H1 (cell line): ENCODE data around the gene RAB30. TPM values are rescaled to one million over a fixed set of nuclear protein-coding genes. Genes with fewer than 3 reads are reported as not detected.

Source experiments
- CTCF ChIA-PET: fragments of 300-600 bp; sonication (Branson Sonifier 250); formaldehyde crosslinking; loops from one replicate; lab custom pipeline; 2021; ENCODE audit not compliant: partially characterized antibody; lab: Charles Lee
- POLR2A ChIA-PET: fragments of 300-600 bp; sonication (Branson Sonifier 250); formaldehyde crosslinking; loops from one replicate; lab custom pipeline; 2021; ENCODE audit warnings: inconsistent platforms; ENCODE audit not compliant: partially characterized antibody; lab: Charles Lee
- DNase-seq, 2 experiments: peaks; one replicate each; pipeline versions ENCODE4 v3.0.0 to v3.0.0-alpha.2; 2010 to 2022; ENCODE audit warnings: low spot score in 2 of 2, low read depth in 1 of 2, mixed read lengths in 1 of 2
- FAIRE-seq: peaks from 2 replicates; lab custom pipeline; 2011; peaks lifted over from hg19 to GRCh38; lab: Jason Lieb, UNC
- H2AFZ ChIP-seq: 2 replicates; pipeline ENCODE4 v1.8.1; 2012; ENCODE audit warnings: low read length, inconsistent platforms
- H2AK5ac ChIP-seq: 2 replicates; pipeline ENCODE4 v1.6.1; 2013; ENCODE audit warnings: low read depth, low read length
- H2BK120ac ChIP-seq: replicated peaks from 2 replicates; pipeline ENCODE3; 2013; ENCODE audit warnings: low read depth, low read length, inconsistent platforms
- H2BK12ac ChIP-seq: 2 replicates; pipeline ENCODE4 v1.6.1; 2013; ENCODE audit warnings: low read depth, low read length
- H2BK15ac ChIP-seq: 2 replicates; pipeline ENCODE4 v1.6.1; 2013; ENCODE audit warnings: low read length
- H2BK20ac ChIP-seq: 2 replicates; pipeline ENCODE4 v1.6.1; 2013; ENCODE audit warnings: low read length
- H2BK5ac ChIP-seq: 2 replicates; pipeline ENCODE4 v1.6.1; 2013; ENCODE audit warnings: low read depth, low read length
- H3K14ac ChIP-seq: 2 replicates; pipeline ENCODE4 v1.6.1; 2013; ENCODE audit warnings: inconsistent platforms; ENCODE audit not compliant: insufficient read length
- H3K18ac ChIP-seq: 2 replicates; pipeline ENCODE4 v1.6.1; 2013; ENCODE audit warnings: low read length; ENCODE audit errors: extremely low read depth
- H3K23ac ChIP-seq: 2 replicates; pipeline ENCODE4 v1.6.1; 2013; ENCODE audit warnings: inconsistent platforms; ENCODE audit not compliant: insufficient read length
- H3K23me2 ChIP-seq: 2 replicates; pipeline ENCODE4 v1.6.1; 2013; ENCODE audit warnings: low read depth, low read length
- H3K27ac ChIP-seq: 2 replicates; pipeline ENCODE4 v1.6.1; 2011; ENCODE audit warnings: low read depth, low read length, inconsistent platforms
- H3K27me3 ChIP-seq, 4 experiments: replicated peaks in 1 of 4; 1 replicate in 1 of 4; 2 replicates in 3 of 4; pipeline versions ENCODE4 v1.6.1 to v1.8.1; 2011 to 2013; ENCODE audit warnings: low read length in 3 of 4, mild to moderate bottlenecking in 3 of 4, inconsistent platforms in 2 of 4, mixed read lengths in 2 of 4, moderate library complexity in 1 of 4; ENCODE audit not compliant: control insufficient read depth in 3 of 4, insufficient read depth in 3 of 4; ENCODE audit errors: extremely low read depth in 1 of 4
- H3K36me3 ChIP-seq, 4 experiments: 2 replicates each; pipeline versions ENCODE4 v1.6.1 to v1.8.1; 2011 to 2013; ENCODE audit warnings: mild to moderate bottlenecking in 4 of 4, low read length in 3 of 4, moderate library complexity in 2 of 4, control low read depth in 1 of 4, inconsistent platforms in 1 of 4; ENCODE audit not compliant: insufficient read depth in 4 of 4, control insufficient read depth in 2 of 4
- H3K4ac ChIP-seq: replicated peaks from 2 replicates; pipeline ENCODE3; 2013; ENCODE audit warnings: low read length, low read depth, mixed read lengths, inconsistent platforms; ENCODE audit not compliant: insufficient read length
- H3K4me1 ChIP-seq, 4 experiments: replicated peaks in 1 of 4; 1 replicate in 1 of 4; 2 replicates in 3 of 4; pipeline versions ENCODE4 v1.6.1 to v1.8.1; 2011 to 2013; ENCODE audit warnings: low read length in 3 of 4, inconsistent platforms in 2 of 4, mixed read lengths in 1 of 4; ENCODE audit not compliant: insufficient read depth in 4 of 4, control insufficient read depth in 3 of 4
- H3K4me2 ChIP-seq, 2 experiments: 2 replicates each; pipeline versions ENCODE4 v1.6.1 to v1.8.1; 2011 to 2013; ENCODE audit warnings: low read depth in 2 of 2, low read length in 2 of 2, control low read depth in 1 of 2, inconsistent platforms in 1 of 2, mild to moderate bottlenecking in 1 of 2; ENCODE audit not compliant: insufficient read depth in 1 of 2
- H3K4me3 ChIP-seq, 4 experiments: fragments of 200-600, 300-600 bp in 1 of 4; sonication (generic), shearing (Covaris generic), sonication (Bioruptor Twin) in 1 of 4; 2 replicates each; pipeline versions ENCODE4 v1.5.1 to v1.8.1; 2011 to 2016; ENCODE audit warnings: low read length in 4 of 4, low read depth in 3 of 4, control low read depth in 2 of 4, inconsistent platforms in 2 of 4, mild to moderate bottlenecking in 2 of 4, mixed read lengths in 1 of 4, moderate library complexity in 1 of 4; ENCODE audit not compliant: insufficient read depth in 2 of 4; ENCODE audit errors: extremely low read depth in 1 of 4
- H3K56ac ChIP-seq: replicated peaks from 2 replicates; pipeline ENCODE3; 2013; ENCODE audit warnings: low read depth, mild to moderate bottlenecking, mixed read lengths, low read length, inconsistent platforms; ENCODE audit not compliant: insufficient read length
- H3K79me1 ChIP-seq: 2 replicates; pipeline ENCODE4 v1.6.1; 2013; ENCODE audit warnings: low read depth, low read length, control low read depth
- H3K79me2 ChIP-seq, 2 experiments: 2 replicates each; pipeline versions ENCODE4 v1.6.1 to v1.8.1; 2012 to 2013; ENCODE audit warnings: low read length in 2 of 2, mild to moderate bottlenecking in 2 of 2, inconsistent platforms in 1 of 2; ENCODE audit not compliant: insufficient read depth in 2 of 2, control insufficient read depth in 1 of 2
- H3K9ac ChIP-seq, 4 experiments: replicated peaks in 1 of 4; 1 replicate in 1 of 4; 2 replicates in 3 of 4; pipeline versions ENCODE4 v1.6.1 to v1.8.1; 2011 to 2013; ENCODE audit warnings: low read depth in 3 of 4, low read length in 3 of 4, control low read depth in 2 of 4, mild to moderate bottlenecking in 2 of 4, moderate library complexity in 2 of 4, inconsistent platforms in 1 of 4; ENCODE audit errors: extremely low read depth in 1 of 4
- H3K9me3 ChIP-seq, 2 experiments: 2 replicates each; pipeline versions ENCODE4 v1.6.1 to v1.8.1; 2012 to 2013; ENCODE audit warnings: mild to moderate bottlenecking in 2 of 2, moderate library complexity in 2 of 2, control low read depth in 1 of 2, inconsistent platforms in 1 of 2, low read depth in 1 of 2, low read length in 1 of 2, mixed read lengths in 1 of 2; ENCODE audit not compliant: insufficient read depth in 2 of 2
- H4K20me1 ChIP-seq, 2 experiments: replicated peaks in 1 of 2; 2 replicates each; pipeline versions ENCODE3 to v1.8.1; 2011 to 2013; ENCODE audit warnings: inconsistent platforms in 2 of 2, low read length in 2 of 2, mild to moderate bottlenecking in 1 of 2; ENCODE audit not compliant: insufficient read depth in 2 of 2, control insufficient read depth in 1 of 2
- H4K5ac ChIP-seq: 2 replicates; pipeline ENCODE4 v1.6.1; 2013; ENCODE audit warnings: low read length, low read depth, mixed read lengths, inconsistent platforms; ENCODE audit not compliant: insufficient read length
- H4K8ac ChIP-seq: 2 replicates; pipeline ENCODE4 v1.8.0; 2013; ENCODE audit warnings: mild to moderate bottlenecking, moderate library complexity, low read length, inconsistent platforms; ENCODE audit not compliant: insufficient read depth; ENCODE audit errors: extremely low read depth
- H4K91ac ChIP-seq: replicated peaks from 2 replicates; pipeline ENCODE3; 2013; ENCODE audit warnings: low read length, mixed read lengths, inconsistent platforms; ENCODE audit not compliant: insufficient read length
- BCL11A ChIP-seq, 2 experiments: IDR thresholded peaks; one replicate each; pipeline ENCODE4 v1.6.1; 2011; ENCODE audit warnings: low read depth in 2 of 2, low read length in 2 of 2, mild to moderate bottlenecking in 2 of 2
- CBX8 ChIP-seq: fragments of 300-800, 300-1000 bp; sonication (generic); IDR thresholded peaks from 2 replicates; pipeline ENCODE4 v1.7.1; 2016; ENCODE audit warnings: low read depth, low read length, borderline replicate concordance
- GTF2F1 ChIP-seq: IDR thresholded peaks from 2 replicates; pipeline ENCODE4 v1.6.1; 2012; ENCODE audit warnings: low read depth, low read length, improper control_type of control experiment, borderline replicate concordance
- HDAC6 ChIP-seq: IDR thresholded peaks from one replicate; pipeline ENCODE4 v1.7.1; 2012; ENCODE audit warnings: low read depth, mild to moderate bottlenecking, inconsistent platforms, low read length, moderate library complexity
- MAX ChIP-seq: IDR thresholded peaks from 2 replicates; pipeline ENCODE4 v1.6.1; 2012; ENCODE audit warnings: inconsistent platforms
- PHF8 ChIP-seq: fragments of 200-600 bp; sonication (generic); conservative IDR thresholded peaks from 2 replicates; pipeline ENCODE4 v1.7.1; 2012; ENCODE audit warnings: low read depth, mild to moderate bottlenecking, inconsistent platforms, low read length, moderate library complexity
- POLR2A ChIP-seq, 2 experiments: IDR thresholded peaks; 1 replicate in 1 of 2; 2 replicates in 1 of 2; pipeline ENCODE4 v1.6.1; 2011; ENCODE audit warnings: low read depth in 2 of 2, low read length in 2 of 2, mild to moderate bottlenecking in 2 of 2; ENCODE audit errors: control extremely low read depth in 1 of 2
- WGBS, 2 experiments: shearing (Covaris generic) in 1 of 2; methylation state at CpG; one replicate each; pipeline versions ENCODE4 v1.1.6 to v1.1.7; 2013 to 2015; ENCODE audit warnings: low lambda C conversion rate in 2 of 2, mixed read lengths in 2 of 2, inconsistent platforms in 1 of 2, low coverage in 1 of 2, missing lambda C conversion rate in 1 of 2; ENCODE audit not compliant: insufficient replicate concordance in 2 of 2, insufficient coverage in 1 of 2, insufficient read length in 1 of 2; ENCODE audit errors: extremely low coverage in 1 of 2, missing lambda C conversion rate in 1 of 2; 5-methylcytosine and 5-hydroxymethylcytosine counted together
- polyA plus RNA-seq, 7 experiments: library from polyadenylated mRNA; depleted of rRNA in 3 of 7; stranded (reverse) in 5 of 7; unstranded in 2 of 7; fragments of >200 nt in 5 of 7; fragments of 200-250 nt in 2 of 7; gene quantifications; 1 replicate in 5 of 7; 2 replicates in 1 of 7; 4 replicates in 1 of 7; pipeline versions ENCODE4 v1.2.1 to v1.2.3, GENCODE V29; 2011 to 2013; ENCODE audit warnings: missing spikeins in 2 of 7, mixed read lengths in 2 of 7
- total RNA-seq: library from RNA; stranded (reverse); fragmentation: NEBNext Ultra II Directional; extraction: Animal tissue kit (Norgen Biotek cat#: 25700); gene quantifications from 2 replicates; pipeline ENCODE4 v1.2.1, GENCODE V29; 2021

Gene RAB30
- total and polyA plus RNA-seq, 2 of the 8 experiments (the other 6 are each of a cell fraction or from before 2014, with no cell fraction given), result 1.6 to 11.7 TPM

GRCh38 chr11:83002053-83002452, 69.6 kb downstream of the RAB30 start:
- no peaks in the 10 kb centered on the region for H3K27me3 ChIP-seq
- no peak overlapping the region for H4K8ac ChIP-seq
- no peak overlapping the region for H4K91ac ChIP-seq
- H3K18ac ChIP-seq, result no peak overlapping the region
- H2AFZ ChIP-seq, result no peak overlapping the region
- H3K9me3 ChIP-seq, result no peaks in the 10 kb centered on the region
- POLR2A ChIA-PET, result no interaction called here
- CTCF ChIA-PET, result interaction anchor here (0.6 to 1.2 kb wide), 2 partner anchors 12 to 135 kb away, joined by 3 to 4 read pairs; no protein-coding TSS in a partner anchor
- 89% methylated on average over 3 of the region's 3 CpGs; no CpG with 5 or more reads in 1 of the 2 experiments for WGBS, 2 experiments
- H3K9ac ChIP-seq, result no peak overlapping the region
- no peak overlapping the region for H3K23ac ChIP-seq
- no peak overlapping the region for H3K4ac ChIP-seq
- no peak overlapping the region for H4K5ac ChIP-seq
- no peaks in the 10 kb centered on the region; a peak in 1 of 4 replicates for H3K79me2 ChIP-seq
- no peak overlapping the region for H2BK5ac ChIP-seq
- H3K4me1 ChIP-seq, result no peaks in the 10 kb centered on the region
- no peak overlapping the region for H2AK5ac ChIP-seq
- H2BK20ac ChIP-seq, result no peak overlapping the region
- H4K20me1 ChIP-seq, result no peaks in the 10 kb centered on the region
- H3K4me2 ChIP-seq, result no peak overlapping the region
- no peak overlapping the region for H3K14ac ChIP-seq
- H3K4me3 ChIP-seq, result no peak overlapping the region
- no peak overlapping the region for H2BK120ac ChIP-seq
- no peaks in the 10 kb centered on the region for H3K36me3 ChIP-seq
- DNase-seq (no peak), FAIRE-seq (no peak)
- H3K27ac ChIP-seq, result no peak overlapping the region
- H3K23me2 ChIP-seq, result no peaks in the 10 kb centered on the region
- no peaks in the 10 kb centered on the region for H3K79me1 ChIP-seq
- no peak overlapping the region for H2BK15ac ChIP-seq
- no peak overlapping the region for H3K56ac ChIP-seq
- H2BK12ac ChIP-seq, result no peak overlapping the region
- TF ChIP-seq MAX (no peak), PHF8 (no peak), GTF2F1 (no peak), CBX8 (no peak), BCL11A (IDR thresholded peaks at IDR 0.05; ENCODE audit: low read depth in 2 of 2, low read length in 2 of 2) (no peak), POLR2A (IDR thresholded peaks at IDR 0.05; ENCODE audit: control extremely low read depth in 1 of 2, low read depth in 2 of 2, low read length in 2 of 2) (no peak), HDAC6 (no peak)
